Middle frontal gyrus (tissue), 1 donor: ENCODE results near the gene PDE2A.

Experiments
- DNase-seq: peaks from one replicate; pipeline ENCODE4 v3.0.0-alpha.2; 2015; ENCODE audit warnings: low spot score; ENCODE audit errors: extremely low spot score

PDE2A gene

GRCh38 chr11:72552399-72552910 is 121.8 kb downstream of the PDE2A start:
- no peak for DNase-seq

- DNase-seq, result no peak
These were observed 122.7 kb downstream of the PDE2A start for GRCh38 chr11:72551571-72551970.

DNA sequence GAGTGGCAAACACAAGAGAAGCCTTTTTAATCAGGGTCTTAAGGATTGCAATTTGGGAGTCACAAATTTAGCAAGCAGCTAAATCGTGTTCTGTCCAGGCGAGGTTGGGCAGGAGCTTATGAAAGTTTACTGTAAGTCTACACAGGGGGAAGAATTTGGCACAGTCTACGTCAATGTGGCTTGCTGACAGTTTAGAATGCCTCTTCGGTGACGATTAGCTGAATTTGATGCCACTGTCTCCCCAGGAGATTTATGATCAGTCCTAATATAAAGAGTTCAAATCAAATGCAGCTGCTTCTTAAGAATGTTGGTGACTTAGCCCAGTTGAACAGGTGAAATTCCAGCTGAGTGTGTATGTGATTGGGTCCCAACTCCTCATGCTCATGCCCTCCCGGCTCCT is 125.8 kb downstream of the PDE2A start:
- no peak for DNase-seq

- DNase-seq, result no peak
These were observed 127.4 kb downstream of the PDE2A start for GRCh38 chr11:72546866-72547265.

DNA sequence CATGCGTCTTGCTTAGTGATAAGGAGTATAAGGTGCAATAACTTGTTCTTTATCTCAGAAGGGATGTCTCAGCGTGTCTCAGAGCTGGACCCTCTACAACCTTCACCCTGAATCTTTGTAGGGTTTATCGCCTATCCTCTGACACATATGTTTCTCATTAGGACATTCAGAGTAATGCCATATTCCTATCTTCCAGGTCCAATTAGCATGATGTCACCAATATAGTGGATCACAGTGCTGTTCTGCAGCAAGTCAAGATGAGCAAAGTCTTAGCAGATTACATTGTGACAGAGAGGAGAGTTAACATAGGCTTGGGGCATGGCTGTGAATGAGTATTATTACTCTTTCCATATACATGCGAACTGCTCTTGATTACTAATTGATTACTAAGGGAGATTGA is 129.6 kb downstream of the PDE2A start:
- DNase-seq, result no peak

DNA sequence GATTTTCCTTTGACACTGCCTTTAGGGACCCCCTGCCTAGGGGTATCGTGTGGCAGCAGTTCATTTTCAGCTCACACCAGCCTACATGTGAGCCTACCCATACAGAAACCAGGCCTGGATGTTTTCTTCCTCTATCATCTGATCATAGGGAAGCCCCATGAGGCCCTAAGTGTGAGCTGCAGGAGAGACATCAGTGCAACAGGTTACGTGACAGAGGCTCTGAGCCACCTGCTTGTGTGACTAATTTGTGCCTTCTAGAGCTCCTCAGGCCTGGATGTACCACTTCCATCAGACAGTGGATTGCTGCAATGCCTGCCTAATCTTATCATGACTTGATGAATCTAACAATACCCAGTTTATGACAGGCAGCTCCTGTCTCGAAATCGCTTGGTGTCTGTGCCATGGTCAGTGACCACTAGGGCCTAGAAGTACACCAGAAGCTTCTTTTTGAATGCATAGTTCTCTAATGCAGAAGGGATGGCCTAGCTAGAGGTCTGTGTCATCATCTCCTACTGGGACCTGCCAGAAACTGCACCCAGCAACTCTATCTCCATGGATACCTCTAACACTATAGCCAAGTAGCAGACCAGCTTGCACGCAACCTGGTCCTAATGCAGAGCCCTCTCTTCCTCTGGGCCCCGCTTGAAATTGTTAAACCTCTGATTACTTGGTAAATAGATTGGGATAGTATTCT is 130.2 kb downstream of the PDE2A start:
- no peak for DNase-seq

DNA sequence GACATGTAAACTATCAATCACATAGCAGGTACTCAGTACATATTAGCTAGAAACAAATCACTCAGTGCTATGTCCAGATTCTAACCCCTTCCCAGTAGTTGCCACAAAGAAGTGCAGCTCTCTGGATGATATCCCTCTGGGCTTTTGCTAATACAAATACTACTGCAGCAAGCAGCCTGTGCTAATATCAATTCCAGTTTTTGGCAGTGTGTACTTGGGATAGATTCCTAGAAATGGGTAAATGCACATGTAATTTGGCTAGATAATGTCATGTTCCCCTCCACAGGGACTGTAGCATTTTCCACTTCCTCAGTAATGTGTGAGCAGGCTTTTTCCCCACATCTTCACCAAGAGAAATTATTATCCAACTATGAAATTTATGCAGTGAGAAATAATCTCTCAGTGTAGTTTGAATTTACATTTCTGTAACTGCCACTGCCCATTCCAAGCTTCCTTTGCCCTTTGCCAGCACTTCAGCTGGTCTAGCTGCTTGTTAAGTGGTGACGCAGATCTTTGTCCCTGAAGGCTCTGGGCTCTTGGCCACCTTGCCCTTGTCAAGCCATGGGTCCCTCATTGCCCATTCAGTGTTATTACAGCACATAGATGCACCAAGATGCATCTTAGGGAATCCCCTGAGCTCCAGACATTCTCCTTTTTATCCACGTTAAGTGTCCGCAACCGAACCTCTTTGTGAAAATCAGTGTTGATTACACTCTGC is 132.8 kb downstream of the PDE2A start:
- DNase-seq, result no peak

DNA sequence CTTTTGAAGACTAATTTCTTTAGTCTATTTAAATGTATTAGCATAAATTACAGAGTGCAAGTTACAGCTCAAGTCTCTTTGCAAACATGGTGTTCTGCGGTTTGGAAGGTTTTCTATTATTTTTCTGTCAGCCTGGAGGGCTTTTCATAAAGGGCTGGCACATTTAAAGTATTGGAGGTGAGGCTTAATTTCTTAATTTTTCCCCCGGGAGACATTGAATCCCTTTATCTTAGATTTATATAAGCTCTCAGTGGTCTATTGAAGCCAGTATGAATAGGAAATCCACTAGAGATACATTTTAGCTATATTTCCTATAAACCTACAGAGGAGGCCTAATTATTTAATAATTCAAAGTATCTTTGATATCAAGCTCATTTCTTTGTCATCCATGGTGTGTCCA is 137.2 kb downstream of the PDE2A start:
- DNase-seq, result no peak

- DNase-seq, result no peak
These were observed 139.1 kb downstream of the PDE2A start for GRCh38 chr11:72535194-72535547.

GRCh38 chr11:72534371-72535193 is 139.6 kb downstream of the PDE2A start:
- DNase-seq, result no peak

DNA sequence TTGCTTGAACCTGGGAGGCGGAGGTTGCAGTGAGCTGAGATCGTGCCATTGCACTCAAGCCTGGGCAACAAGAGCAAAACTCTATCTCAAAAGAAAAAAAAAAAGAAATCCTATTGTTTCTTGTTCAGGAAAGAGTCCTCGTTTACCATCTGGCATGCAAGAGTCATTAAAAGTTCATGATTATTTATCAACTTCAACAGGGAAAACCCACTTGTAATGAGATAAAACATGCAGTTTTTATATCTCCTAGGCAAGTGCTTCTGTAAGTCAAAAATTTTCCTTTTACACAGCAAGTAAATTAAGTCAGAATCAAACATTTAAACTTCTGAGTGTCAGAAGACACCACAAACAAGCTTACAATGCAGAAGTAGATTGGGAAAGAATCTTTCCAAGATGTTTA is 145.2 kb downstream of the PDE2A start:
- DNase-seq, result no peak

DNA sequence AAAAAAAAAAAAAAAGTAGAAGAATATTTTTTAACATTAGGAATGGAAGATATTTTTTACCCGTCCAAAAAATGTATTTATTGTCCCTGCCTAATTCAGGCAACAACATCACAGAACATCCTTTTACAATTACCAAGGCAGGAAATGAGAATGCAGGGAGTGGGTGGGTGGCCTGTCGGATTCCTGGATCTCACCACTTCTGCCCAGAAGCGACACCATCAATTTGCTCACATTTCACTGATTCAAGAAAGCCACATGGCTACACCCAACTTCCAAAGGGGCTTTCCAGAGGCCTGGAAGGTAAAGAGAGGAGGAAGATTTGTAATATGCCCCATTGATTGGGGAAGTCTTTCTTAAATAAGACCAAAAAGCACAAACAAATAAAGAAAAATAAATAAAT is 146.1 kb downstream of the PDE2A start:
- no peak for DNase-seq
